Gastroesophageal sphincter (tissue), 3 donors: Measurements from ENCODE around the gene WTAP.

Source experiments
- POLR2AphosphoS5 ChIP-seq: sonication (generic); formaldehyde crosslinking; IDR thresholded peaks from one replicate; pipeline ENCODE4 v1.6.1; 2017; ENCODE audit warnings: antibody characterized with exemption
- TF ChIP-seq, protein P1 (sequence below), 4 experiments: fragments of 200-600 bp in 2 of 4; fragments of 450-650 bp in 2 of 4; sonication (generic) in 1 of 4; IDR thresholded peaks; one replicate each; pipeline ENCODE4 v1.5.1; 2017 to 2019; ENCODE audit warnings: antibody characterized with exemption in 4 of 4, mild to moderate bottlenecking in 2 of 4, moderate library complexity in 2 of 4

DNA sequence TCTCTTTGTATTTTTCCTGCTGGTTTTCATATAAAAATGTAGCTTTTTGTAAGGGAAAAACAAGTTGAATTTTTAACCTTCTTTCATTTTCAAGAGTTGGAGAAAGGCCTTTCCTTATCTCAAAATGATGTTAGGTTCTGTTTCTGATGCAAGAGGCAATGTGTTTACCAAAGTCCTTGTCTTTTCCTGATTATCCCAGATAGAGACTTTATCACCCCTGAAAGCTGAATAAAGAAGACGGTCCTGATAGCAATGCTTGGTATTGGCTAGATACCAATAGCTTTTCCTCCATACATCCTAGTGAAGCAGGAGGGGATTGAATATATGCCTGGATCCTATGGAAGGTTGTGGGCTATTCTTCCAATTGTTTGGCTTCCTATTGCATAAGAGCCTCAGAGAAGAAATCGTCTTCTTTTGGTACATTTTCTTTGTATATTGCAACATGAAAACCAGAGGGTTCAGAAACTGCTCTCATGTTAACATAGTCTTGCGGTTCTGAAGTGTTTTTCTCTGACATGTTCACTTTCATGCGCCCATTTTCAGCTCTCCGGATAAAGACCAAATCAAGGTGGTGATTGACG lies 78.2 kb downstream of the WTAP start:
- no peak for TF ChIP-seq POLR2AphosphoS5
- TF ChIP-seq, protein P1, sequence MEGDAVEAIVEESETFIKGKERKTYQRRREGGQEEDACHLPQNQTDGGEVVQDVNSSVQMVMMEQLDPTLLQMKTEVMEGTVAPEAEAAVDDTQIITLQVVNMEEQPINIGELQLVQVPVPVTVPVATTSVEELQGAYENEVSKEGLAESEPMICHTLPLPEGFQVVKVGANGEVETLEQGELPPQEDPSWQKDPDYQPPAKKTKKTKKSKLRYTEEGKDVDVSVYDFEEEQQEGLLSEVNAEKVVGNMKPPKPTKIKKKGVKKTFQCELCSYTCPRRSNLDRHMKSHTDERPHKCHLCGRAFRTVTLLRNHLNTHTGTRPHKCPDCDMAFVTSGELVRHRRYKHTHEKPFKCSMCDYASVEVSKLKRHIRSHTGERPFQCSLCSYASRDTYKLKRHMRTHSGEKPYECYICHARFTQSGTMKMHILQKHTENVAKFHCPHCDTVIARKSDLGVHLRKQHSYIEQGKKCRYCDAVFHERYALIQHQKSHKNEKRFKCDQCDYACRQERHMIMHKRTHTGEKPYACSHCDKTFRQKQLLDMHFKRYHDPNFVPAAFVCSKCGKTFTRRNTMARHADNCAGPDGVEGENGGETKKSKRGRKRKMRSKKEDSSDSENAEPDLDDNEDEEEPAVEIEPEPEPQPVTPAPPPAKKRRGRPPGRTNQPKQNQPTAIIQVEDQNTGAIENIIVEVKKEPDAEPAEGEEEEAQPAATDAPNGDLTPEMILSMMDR (IDR thresholded peaks at IDR 0.05), result no peak
